ENCODE results near the gene ABCA5.

The ABCA5 gene

DNA sequence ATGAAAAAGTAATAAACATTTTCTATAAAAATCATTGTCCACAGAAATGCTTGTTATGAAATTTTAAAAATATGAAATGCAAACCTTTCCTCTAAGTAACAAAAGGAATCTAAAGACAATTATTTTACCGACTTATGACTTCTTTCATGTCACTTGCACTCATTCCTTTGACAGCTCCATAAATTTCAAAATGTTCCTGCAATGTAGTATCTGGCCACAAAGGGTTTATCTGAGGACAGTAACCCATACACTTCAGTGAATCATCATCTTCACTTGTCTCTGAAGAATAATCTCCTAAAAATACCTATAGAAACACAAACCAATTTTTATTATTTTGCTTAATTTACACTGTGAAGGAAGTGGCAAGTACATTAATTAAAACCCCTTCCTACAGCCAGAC lies 72.7 kb downstream of the ABCA5 start:
- DNase-seq = no peak

DNA sequence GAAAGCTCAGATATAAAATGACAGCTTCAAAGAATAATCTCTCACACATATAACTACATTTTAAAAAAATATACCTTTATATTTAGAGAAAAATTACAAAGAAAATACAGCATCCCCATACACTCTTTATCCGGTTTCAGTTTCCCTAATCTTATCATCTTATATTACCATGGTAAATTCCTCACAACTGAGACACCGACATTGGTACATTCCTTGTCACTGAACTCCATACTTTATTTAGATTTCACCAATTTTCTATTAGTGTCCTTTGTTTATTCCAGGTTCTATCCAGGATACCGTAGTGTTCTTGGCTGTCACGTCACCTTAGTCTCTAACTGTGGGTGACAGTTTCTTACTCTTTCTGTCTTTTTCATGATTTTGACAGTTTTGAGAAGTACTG lies 76.3 kb downstream of the ABCA5 start:
- DNase-seq = no peak

DNA sequence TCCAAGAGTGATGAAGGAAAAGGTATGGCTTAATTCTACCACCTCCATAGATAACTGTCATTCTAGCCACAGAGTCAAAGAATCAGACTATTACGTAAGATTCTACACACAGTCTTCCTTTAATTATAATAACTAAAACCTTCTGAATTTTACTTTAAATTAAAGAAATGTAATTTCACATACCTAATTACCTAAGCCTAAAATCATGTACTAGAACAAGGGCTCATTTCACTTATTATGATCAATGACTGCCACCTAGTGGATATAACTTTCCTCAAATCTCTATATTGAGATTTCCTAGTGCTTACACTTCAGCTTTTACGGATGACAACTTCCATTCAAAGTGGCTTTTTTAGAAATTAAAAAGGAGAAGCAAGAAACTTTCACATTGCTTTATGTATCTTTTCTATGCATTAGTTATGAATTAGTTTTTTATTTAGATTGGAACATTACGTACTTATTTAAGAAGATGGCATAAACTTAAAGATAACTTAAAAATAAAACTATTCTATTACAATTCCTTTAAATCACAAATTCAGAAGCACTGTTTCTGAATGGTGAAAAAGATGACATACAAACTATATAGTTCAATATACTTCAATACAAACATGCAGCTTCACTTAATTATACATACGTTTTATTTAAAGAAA lies 80.1 kb downstream of the ABCA5 start:
- DNase-seq = no peak

DNA sequence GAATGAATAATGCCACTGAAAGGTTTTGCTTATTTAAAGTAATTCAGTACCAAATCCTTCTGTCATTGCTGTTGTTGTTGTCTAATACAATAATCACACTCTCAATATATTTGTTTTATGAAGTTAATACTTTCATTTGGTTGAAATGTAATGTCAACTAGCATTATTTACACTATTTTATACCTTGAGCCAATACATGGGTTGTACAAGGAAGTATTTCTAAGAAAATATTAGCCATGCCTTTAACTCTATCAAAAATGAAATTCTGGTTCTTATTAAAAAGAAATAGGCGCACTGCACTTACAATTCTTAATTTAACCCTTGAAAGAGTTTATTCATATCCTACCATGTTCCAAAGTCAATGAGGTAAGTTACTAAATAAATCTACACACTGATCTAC lies 80.7 kb downstream of the ABCA5 start:
- no peak for DNase-seq

DNA sequence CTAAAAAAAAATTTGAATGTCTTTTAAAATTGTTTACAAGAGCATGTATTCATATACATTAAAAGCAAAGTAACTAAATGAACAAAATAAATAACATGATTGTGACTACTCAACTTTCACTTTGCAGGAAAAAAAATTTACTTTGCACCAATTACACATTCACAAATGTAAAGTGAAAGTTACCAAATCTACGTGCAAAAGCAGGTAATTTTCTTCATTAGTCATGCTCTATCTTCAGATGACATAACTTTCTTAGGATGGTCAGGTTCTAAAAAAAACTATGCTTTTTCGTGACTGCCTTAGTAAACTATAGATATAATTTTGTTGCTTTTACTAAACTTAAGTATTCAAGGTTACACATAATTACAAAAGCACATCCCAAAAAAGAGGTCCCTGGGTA lies 81.3 kb downstream of the ABCA5 start:
- DNase-seq = no peak

DNA sequence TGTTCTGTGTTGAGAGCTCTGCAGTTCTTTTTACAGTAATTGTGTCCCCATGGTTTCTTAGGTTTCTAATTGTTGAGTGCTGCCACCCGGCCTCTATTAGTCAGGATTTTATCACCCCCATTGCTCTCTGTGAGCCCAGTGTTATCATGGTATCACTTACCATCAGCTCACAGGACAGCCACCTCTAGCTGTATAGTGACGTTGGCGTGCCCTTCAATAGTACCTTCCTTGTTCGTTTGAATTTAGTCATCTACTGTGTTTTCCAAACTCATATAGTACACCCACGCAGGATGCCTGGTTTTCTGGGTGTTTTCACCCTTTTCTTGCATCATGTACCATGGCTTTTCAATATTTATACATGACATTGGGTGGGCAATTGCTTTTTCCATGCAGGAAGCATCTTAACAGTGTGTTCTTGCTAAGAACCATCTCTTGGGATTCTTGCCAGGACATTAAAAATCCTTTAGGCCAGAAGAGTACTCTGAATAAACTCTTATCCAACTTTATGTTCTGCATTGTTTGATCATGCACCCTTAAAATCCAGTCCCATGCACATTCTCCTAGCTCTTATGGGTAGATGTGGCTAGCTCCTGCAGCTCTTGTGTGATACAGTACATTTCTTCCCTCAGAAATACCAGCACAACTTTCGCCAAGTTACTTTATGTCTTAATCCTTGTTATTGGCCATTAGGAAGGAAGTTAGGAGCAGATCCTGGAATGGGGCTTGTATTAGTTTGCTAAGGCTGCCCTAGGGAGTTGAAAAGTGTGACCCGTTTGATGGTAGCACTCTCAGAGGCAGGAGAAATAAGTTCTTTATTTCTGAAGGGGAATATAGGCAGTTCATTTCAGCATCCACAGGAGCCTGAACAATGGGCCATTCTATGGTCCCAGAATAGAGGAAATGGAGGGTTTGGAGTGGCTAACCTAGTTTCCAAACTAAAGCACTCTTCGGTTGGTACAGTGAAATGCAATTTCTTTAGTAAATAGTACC lies 87.0 kb downstream of the ABCA5 start:
- no peak for DNase-seq

DNA sequence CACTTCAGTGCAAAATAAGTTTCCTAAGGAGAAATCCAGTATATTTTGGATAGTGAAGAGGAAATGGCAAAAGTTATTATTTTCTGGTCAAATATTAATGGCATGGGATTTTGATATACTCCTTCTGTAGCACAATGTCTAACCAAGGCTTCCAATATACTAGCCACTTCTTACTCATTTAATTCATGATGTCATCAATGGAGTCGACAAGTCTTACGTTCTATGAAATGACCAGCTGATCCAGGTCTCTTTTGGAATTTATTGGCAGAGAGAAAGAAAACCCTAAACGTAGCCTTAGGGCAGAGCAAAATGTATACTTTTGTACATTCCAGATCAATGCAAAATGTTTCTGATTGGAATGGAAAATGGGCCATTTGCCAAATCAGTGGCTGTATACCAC lies 90.0 kb downstream of the ABCA5 start:
- DNase-seq = no peak

DNA sequence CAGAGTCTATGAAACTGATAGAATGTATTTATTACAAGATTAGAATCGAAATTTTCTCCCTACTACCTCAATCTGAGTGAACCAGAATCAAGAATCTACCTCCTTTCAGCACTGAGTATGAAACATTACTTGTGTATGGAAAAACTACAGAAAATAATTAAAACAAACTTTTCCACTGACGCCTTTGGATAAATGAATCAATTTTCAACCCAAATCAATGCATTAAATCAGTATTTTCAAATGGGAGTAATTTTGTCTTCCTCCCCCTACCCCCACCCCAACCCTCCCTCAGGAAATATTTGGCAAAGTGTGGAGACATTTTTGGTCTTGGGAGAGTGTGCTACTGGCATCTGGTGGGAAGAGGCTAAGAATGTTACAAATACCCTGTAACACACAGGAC lies 90.5 kb downstream of the ABCA5 start:
- no peak for DNase-seq

DNA sequence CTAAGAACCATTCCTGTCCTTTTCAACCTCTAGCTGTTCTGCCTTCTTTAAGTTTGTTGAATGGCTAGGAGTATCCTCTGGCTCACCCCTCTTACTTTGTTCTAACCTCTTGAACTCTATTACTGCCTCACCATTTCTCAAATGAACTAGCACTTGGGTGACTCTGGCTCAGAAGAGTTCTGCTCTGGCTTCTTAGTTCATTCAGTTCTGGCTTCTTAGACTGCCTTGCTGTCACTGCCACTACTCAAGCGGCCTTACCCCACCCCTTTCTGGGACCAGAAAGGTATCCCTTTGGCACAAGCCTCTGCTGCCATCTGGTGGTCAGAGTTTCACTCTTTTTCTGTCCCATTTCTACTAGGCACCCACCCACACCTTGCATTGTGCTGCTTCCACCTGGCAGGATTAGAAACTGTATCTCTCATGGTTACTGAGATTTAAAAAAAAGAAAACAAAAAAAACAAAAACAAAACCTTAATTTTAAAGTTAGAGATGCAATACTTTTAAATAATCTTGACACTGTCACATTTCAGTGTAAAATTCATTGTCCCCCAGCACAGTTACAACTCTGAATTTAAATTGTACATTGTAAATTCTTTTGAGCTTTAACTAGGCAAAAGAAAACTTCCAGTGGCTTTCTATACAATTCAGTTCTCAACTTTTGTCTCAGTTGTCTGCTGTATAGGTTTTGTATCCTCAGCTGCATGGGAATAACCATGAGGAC lies 91.4 kb downstream of the ABCA5 start:
- DNase-seq = peak; percentile 81

DNA sequence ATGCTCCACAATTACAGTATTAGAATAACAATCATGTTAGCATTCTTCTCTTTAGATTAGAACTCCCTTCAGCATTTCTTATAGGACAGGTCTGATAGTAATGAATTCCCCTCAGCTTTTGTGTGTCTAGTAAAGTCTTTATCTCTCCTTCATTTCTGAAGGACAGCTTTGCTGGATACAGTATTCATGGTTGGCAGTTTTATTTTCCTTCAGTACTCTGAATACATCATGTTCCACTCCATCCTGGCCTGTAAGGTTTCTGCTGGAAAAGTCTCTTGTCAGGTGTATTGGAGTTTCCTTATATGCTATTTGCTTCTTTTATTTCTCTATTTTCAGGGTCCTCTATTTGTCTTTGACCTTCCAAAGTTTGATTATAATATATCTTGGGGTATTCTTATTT lies 94.3 kb downstream of the ABCA5 start:
- DNase-seq = no peak

DNA sequence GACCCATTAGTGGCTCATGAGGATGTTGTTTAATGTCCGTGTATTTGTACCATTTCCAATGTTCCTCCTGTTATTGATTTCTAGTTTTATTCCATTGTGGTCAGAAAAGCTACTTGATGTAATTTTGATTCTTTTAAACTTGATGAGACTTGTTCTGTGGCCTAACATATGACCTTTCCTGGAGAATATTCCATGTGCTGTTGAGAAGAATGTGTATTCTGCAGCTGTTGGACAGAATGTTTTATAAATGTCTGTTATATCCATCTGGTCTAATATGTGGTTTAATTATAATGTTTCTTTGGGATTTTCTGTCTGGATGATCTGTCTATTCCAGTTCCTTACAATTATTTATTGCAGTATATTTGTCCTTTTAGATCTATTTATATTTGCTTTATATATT lies 95.4 kb downstream of the ABCA5 start:
- no peak for DNase-seq

DNA sequence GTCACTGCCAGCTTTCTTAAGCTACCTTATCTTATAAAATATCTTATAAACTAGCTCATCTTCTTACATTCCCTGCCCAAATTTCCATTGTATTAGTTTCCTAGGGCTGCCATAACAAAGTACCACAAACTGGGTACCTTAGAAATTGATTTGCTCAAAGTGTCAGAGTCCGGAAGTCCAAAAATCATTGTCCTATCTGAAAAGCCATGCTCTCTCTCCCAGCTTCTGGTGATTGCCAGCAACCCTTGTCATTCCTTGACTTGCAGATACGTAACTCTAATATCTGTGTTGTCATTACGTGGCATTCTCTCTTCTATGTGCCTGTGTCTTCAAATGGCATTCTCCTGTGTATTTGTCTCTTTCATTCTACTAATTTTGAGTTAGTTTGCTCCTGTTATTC lies 96.0 kb downstream of the ABCA5 start:
- no peak for DNase-seq

DNA sequence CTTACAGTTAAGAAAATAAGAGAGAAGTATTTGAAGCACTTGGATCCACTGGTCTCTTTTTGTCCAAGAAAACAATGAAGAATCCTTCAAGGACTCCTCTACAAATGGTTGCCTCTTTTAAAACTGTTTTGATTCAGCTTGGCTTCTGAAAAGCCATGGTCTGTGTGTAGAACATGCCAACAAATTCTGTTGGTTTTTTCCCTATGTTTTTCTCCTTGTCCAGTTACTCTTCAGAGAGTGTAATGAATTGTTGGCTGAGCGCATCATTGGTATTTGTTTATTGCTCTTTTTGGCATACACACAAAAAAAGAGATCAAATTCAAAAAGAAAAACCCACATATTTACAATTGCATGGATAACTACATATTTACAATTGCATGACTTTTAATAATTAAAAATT lies 98.4 kb downstream of the ABCA5 start, which contains the start of gene ABCA10:
TSS of gene ABCA10 (minus strand) at position 249 of the 400 bp plus-strand sequence. CDS start 3,466 bp downstream, outside the sequence.
- no peak for DNase-seq

DNA sequence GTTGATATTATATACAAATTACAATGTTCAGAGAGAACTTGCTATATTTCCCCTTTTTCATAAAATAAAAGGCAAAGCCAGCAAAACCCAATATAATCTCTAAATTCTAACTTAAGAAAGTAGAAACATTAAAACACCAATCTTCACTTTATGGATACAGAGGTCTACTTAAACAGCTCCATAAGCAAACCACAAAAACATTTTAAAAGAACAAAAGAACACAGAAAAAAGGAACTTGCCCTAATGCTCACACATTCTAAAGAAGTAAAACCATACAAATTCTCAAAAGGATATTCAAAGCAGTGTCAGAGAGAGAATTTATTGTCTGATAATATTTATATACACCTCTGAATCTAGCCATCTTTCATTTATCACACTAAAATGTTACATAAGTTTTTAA lies 98.9 kb downstream of the ABCA5 start:
- DNase-seq = no peak

DNA sequence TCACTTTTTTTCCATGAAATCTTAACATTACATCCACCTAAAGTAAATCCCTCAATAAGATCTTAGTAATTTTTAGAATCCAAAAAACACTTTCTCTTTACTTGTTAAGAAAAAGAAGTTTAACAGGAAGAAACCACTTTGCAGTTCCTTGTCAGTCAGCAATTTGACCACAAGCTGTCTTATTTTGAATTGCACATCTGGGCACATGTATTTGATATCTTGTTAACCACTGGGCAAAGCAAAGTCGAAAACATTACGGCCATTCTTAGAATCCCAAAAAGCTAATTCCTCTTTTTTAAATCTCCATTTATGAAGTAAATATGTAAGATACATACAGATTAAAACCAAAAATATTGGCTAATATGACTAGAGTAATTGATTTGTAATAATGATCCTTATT lies 99.4 kb downstream of the ABCA5 start:
- no peak for DNase-seq

DNA sequence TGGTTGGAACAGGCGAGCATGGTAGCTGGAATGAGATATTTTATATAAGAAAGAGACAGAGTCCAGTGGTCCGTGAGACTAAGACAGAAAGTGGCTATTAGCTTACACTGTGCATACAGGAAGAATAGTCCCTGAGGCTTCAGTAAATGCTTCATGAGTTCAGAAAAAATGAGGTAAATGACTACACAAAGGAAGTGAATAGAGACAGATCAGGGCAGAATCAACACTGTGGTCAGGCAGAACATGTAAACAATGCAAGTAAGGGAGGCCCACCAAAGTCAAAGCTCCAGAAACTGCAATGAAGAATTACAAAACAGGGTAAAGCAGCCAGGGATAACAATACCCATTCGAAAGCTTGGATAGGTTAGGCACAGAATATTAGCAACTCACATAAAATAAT lies 103.1 kb downstream of the ABCA5 start:
- no peak for DNase-seq

DNA sequence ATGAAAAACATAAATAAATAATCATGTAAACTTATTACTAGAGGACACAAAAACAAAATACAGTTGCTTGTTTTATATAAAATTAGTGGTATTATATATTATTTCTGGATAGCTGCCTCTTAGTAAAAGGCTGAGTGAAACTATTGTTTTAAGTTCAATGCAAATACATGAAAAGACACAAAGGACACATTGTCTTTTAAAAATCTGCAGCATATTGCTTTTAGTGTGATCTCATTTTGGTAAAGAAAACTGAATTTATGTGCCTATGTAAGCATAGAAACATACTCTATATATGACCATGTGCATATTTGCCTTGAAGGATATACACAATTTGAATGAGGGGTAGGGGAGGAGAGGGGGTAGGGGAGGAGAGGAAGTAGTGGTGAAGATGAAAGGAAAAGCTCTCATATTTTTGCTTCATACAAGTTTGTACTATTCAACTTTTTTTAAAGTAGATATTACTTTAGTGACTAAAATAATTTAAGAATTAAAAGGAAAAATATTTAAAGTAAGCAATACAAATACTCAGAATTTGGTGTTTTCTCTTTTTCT lies 104.2 kb downstream of the ABCA5 start:
- no peak for DNase-seq

DNA sequence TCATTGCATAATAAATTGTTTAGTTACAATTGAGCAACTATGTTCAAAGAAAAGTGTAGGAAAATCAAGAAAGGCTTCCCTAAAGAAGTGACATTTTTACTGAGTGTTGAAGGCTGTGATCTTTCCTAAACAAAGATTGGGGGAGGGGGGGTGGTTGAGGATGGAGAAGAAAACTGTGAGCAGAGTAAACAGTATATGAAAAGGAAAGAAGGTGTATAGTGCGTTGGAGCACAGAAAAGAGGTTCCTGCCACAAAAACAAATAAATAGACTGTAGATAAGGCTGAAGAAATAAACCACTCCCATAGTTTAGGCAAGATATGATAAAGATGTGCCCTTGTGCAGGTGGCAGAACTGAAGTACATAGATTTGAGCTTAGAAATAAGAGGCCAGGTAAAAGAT lies 106.8 kb downstream of the ABCA5 start:
- DNase-seq = no peak

DNA sequence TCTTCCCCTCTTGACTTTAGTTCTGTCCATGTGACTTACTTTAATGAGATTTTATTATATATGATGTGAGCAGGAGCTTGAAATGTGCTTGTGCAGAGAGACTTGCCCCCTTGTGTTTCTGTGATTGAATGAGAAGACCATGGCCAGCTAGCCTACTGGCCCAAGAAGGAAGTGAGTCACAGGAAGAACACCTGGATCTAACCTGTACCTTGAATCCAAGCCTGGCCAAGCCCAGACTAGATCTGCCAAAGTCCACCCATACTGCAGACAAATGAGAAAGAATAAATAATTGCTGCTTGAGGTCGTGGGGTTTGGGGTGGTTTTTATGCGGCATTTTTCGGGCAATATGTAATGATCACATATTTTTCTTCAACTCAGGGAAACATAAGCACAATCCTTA lies 107.9 kb downstream of the ABCA5 start:
- DNase-seq = no peak

DNA sequence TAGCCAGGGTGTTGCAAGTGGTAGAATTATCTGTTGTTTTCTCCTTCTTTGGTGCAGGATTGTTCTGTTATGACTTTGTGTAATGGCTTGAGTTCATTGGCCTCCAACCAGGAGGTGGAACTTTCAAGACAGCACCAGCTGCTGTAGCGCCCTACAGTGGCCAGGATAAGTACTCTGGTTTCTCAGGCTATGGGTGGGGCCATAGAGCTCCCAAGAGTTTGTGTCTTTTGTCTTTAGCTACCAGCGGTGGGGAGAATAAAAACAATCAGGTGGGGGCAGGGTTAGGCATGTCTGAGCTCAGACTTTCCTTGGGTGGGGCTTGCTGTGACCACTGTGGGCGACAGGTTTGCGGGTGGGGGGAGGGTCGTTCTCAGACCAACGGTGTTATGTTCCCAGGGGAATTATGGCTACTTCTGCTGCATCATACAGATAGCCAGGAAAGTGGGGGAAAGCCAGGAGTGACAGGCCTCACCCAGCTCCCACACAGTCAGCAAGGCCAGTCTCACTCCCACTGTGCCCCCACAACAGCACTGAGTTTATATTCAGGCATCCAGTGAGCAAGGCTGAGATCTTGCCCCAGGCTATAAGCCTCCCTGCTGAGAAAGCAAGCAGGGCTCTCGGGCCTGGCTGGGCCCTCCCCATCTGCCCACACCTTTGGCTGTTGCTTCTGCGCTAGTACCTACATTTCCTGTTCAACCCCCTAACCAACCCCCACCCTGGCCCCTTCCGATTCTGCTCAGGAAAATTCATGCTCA lies 113.7 kb downstream of the ABCA5 start:
- DNase-seq = peak; percentile 2

DNA sequence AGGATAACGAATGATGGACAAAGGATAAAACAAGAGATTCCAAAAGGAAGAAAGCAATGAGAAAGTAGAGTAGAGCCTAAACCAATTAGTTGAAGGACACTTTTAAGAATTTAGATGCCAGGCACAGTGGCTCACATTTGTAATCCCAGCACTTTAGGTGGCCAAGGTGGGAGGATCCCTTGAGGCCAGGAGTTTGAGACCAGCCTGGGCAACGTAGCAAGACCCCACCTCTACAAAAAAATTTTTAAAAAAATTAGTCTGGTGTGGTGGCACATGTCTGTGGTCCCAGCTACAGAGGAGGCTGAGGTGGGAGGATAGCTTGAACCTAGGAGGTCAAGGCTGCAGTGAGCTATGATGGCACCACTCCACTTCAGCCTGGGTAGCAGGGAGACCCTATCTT lies 118.3 kb downstream of the ABCA5 start:
- no peak for DNase-seq

DNA sequence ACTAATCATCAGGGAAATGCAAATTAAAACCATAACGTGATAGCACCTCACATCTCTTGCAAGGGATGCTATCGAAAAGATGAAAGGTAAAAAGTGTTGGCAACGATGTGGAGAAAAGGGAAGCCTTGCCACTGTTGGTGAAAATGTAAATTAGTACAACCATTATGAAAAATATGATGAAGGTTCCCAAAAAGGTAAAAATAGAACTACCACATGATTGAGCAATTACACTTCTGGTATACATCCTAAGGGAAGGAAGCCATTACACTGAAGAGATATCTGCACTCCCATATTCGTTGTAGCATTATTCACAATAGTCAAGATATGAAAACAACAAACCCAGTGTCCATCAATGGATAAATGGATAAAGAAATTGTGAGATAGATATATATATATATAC lies 119.8 kb downstream of the ABCA5 start:
- DNase-seq = no peak

DNA sequence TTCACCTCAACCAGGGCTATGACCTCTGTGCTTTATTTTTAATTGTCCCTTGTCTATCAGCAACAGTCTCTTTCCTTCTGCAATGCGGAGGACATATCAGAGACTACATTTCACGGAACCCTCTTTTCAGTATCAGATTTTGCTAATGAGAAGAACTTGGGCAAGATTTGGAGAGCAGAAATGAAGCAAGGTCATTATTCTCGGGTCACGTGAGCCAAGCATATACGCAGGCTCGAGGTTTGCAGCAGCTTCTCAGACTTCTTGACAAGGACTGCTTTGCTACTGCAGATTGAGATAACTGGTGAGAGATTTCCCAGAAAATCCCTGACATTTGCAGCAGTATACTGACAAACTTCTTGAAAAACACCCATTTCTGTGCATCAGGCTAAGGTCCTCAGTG lies 128.7 kb downstream of the ABCA5 start:
- no peak for DNase-seq

Measured in activated CD4-positive, alpha-beta T cell treated with anti-CD3 and anti-CD28 coated beads for 48 hours (primary cell).